Kasumi-1 (cell line): Measurements from ENCODE around the gene GFRA4.

Experiments
- DNase-seq, 2 experiments: peaks; one replicate each; lab custom pipeline; 2025; lab: John Stamatoyannopoulos, UW

The GFRA4 gene

DNA sequence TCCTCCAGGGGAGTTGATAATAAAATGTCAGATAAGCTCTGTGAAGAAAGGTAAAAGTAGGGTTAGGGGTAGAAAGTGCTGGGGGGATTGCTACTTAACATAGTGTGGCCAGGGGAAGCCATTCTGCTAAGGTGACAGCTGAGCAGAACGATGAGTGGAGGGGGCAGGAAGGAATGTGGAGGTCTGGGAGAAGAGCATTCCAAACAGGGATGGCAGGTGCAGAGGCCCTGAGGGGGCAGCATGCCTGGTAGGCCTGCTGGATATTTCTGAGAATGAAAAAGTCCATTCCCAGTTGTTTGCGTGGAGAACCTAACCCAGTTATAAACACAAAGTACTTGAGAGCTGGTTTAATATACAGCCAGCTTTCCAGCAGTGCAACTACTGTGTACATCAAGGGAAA, 9.3 kb downstream of the GFRA4 start:
- no peak for DNase-seq

DNA sequence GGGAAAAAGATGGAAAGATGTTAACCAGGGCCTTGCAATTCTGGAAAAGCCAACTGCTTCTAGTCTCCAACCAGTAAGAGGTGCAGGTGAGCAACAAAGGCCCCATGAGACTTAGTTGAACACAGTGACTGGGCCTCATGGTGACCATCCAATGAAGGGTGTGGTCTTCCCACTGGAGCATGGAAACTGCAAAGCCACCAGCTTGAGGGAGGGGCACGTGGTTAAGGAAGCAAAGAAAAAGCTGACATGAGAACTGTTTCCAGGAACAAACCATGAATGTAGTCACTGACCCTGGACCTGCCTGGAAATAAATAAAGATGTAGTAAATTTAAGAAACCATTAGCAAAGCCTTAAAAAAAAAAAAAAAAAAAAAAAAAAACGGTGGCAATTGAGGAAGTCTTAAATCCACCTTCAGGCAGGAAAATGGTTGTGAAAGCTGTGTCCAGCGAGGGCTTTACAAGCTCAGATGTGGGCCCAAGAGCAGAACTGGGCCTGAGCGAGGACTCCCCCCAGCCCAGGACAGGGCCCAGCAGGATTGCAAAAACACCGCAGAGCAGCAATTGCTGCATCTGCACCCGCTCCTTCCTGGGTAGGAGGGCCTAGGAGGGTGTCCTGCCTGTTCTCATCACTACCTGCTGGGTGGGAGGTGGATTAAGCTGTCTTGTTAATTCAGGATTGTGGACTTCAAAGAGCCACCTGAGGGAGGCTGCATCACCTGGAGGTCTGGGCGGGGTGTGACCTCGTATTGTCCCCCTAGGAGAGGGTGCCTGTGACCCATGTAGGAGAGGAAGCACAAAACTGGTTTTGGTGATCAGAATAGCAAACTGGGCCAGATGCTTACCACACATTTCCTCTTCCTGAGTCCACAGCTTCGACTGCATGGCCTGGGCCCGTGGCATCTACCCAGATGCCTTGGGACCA, 10.3 kb downstream of the GFRA4 start:
- DNase-seq = no peak

- no peak for DNase-seq
Measured at GRCh38 chr20:3652221-3652620, 11.0 kb downstream of the GFRA4 start.

GRCh38 chr20:3651204-3651962, 11.8 kb downstream of the GFRA4 start:
- no peak for DNase-seq

- no peak for DNase-seq
Measured at GRCh38 chr20:3648951-3649350, 14.2 kb downstream of the GFRA4 start.

DNA sequence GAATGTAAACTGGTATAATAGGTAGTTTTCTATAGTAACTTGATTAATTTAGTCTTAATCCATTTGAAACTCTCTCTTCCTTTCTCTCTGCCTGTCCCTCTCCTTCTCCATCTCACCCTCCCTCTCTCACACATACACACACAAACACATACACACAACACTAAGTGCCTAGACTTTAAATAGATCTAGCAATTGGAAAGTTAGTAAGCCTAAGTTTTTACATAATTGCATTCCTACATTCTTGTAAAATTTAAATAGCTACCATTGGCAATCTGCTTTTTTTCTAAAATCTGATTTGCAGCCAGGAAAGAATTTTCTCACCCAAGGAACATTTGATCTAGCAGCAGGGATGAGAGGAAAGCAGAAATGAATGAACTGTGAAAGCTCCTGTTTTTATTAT, 15.7 kb downstream of the GFRA4 start:
- DNase-seq = no peak

GRCh38 chr20:3646651-3647050, 16.5 kb downstream of the GFRA4 start:
- no peak for DNase-seq

- no peak for DNase-seq
Measured at GRCh38 chr20:3646067-3646440, 17.1 kb downstream of the GFRA4 start.

GRCh38 chr20:3645309-3646066, 17.7 kb downstream of the GFRA4 start:
- no peak for DNase-seq

DNA sequence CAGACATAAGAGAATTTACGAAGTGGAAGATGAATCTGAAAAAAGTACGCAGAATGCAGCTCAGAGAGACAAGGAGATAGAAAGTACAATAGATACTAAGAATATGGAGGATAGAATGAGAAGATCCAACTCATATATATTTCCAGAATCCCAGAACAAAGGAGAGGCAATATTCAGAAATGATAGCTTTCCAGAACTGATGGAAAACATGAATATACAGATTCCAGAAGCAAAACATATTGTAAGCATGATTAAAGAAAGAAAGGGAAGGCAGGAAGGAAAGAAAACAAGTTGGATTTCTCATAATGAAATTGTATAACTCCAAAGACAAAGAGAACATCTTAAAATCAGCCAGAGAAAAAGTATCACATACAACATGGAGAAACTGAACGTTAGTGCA, 22.9 kb downstream of the GFRA4 start:
- DNase-seq = no peak

DNA sequence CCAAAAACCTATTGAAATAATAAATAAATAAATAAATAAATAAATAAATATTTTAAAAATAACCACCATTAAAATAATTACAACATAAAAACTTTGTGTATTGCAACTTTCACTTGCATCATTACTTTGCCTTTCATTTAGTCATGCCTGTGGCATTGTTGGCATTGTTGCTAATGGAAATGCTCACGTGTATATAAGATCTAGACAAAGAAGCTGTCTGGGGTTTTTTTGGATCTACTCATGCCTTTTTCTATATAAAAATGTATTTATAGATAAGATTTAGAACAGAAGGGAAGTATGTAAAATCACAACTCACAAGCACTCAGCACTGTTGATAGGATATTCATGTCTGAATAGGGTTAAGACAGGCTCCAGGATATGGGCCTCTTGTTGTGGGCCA, 27.9 kb downstream of the GFRA4 start:
- DNase-seq = no peak

- DNase-seq = no peak
Measured at GRCh38 chr20:3633913-3634478, 29.2 kb downstream of the GFRA4 start.

DNA sequence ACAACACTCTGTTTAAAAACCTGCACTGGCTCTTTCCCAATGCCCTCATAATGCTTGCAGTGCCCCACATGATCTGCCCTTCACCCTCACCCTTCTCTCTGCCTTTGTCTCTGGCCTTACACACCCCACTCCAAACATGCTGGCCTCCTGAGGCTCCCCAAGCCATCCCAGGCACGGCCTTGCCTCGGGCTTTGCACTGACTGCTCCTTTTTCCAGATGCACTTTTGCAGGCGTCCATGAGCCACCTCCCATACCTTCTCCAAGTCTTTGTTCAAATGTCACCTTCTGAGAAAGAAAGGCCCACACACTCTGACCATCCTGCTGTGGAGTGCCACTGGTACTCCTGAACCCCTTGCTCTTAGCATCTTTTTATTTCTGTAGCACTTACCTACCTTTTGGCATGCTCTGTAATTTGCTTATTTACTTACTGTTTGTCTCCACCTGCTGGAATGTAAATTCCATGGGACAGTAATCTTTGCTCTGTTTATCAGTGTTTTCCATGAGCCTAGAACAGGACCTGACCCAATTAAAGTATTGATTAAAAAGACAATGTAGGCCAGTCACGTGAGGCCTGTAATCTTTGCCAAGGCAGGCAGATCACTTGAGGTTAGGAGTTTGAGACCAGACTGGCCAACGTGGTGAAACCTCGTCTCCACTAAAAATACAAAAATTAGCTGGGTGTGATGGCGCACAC, 30.7 kb downstream of the GFRA4 start:
- no peak for DNase-seq

- no peak for DNase-seq
Measured at GRCh38 chr20:3631534-3631933, 31.7 kb downstream of the GFRA4 start.

DNA sequence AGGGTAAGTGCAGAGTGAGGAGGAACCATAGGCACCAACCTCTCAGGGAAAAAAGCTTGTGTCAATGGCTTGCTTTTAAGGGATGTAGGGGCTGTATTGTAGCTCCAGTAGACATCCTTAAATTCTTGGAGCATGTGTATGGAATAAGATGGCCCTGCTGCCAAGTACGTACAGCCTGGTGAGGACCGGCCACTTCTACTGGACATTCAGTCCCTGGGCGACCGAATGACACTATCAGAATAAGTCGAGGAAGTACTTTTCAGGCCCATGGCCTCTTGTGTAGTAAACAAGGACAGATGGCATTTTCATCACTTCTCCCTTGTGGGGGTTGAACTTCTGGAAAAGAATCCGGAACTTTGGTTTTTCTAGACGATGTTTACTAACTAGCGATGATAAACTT, 32.8 kb downstream of the GFRA4 start:
- DNase-seq = no peak

- DNase-seq = no peak
Measured at GRCh38 chr20:3629893-3630292, 33.3 kb downstream of the GFRA4 start.

GRCh38 chr20:3628502-3629314, 34.5 kb downstream of the GFRA4 start:
- no peak for DNase-seq

- DNase-seq = no peak
Measured at GRCh38 chr20:3627476-3627875, 35.7 kb downstream of the GFRA4 start.

DNA sequence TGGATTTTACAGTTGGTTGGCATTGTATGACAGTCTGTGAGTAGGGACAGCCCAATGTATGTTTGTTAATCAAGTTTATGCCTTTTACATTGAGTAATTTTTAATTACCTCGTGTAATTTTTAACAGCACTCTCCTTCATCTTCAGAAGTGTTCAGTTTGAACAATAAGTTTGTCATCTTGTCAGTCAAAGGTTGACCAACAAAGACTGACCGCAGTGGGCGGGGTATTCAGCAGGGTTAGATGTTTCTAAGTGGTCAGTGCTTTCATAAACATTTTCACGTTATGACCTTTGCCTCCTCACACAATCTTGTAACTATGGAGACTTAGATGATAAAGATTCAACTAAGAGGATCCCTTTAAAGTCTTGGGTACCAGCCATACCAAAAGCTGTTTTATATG, 40.8 kb downstream of the GFRA4 start:
- DNase-seq = no peak

GRCh38 chr20:3621111-3621510, 42.1 kb downstream of the GFRA4 start:
- DNase-seq = peak in 1 of 2 experiments; percentile 5

- no peak for DNase-seq
Measured at GRCh38 chr20:3616250-3616649, 46.9 kb downstream of the GFRA4 start.
